HG02678 (cell line): ENCODE measurements around the gene ESYT1.

Source experiments
- ATAC-seq: cut with Tn5 transposase; IDR thresholded peaks from one replicate; pipeline ENCODE4 v1.9.1; 2021; ENCODE audit warnings: mild to moderate bottlenecking, moderate library complexity; ENCODE audit not compliant: unreplicated experiment

The ESYT1 gene

GRCh38 chr12:56172839-56173238 is 44.8 kb downstream of the ESYT1 start:
- no peak for ATAC-seq

GRCh38 chr12:56178347-56178746 is 50.3 kb downstream of the ESYT1 start:
- ATAC-seq: no peak

- no peak for ATAC-seq
Observed at GRCh38 chr12:56186957-56187356, 58.9 kb downstream of the ESYT1 start.

GRCh38 chr12:56188131-56188777 is 60.2 kb downstream of the ESYT1 start:
- no peak for ATAC-seq

GRCh38 chr12:56188778-56189098 is 60.7 kb downstream of the ESYT1 start:
- peak; percentile 1 for ATAC-seq

- ATAC-seq: peak; percentile 79
Observed at GRCh38 chr12:56189099-56189917, 61.2 kb downstream of the ESYT1 start, which contains the start of gene SMARCC2. Gene SMARCC2 (minus strand): TSS chr12:56189483. CDS start chr12:56189461, 22 bp downstream.

GRCh38 chr12:56189918-56190694 is 62.0 kb downstream of the ESYT1 start:
- ATAC-seq: peak; percentile 30

GRCh38 chr12:56190695-56191155 is 62.7 kb downstream of the ESYT1 start:
- ATAC-seq: no peak

- no peak for ATAC-seq
Observed at GRCh38 chr12:56192582-56192981, 64.5 kb downstream of the ESYT1 start.

GRCh38 chr12:56193025-56193578 is 65.0 kb downstream of the ESYT1 start:
- peak; percentile 30 for ATAC-seq
